ENCODE measurements around the gene ADGRG1. TPM values are rescaled to one million over a fixed set of nuclear protein-coding genes. Genes with fewer than 3 reads are reported as not detected.
A peak's percentile ranks its signal among the peaks of the same experiment; 100 is the strongest.

The ADGRG1 gene
- polyA plus RNA-seq, 4 donors, result 5.1 to 87.7 (median 80.1) TPM

DNA sequence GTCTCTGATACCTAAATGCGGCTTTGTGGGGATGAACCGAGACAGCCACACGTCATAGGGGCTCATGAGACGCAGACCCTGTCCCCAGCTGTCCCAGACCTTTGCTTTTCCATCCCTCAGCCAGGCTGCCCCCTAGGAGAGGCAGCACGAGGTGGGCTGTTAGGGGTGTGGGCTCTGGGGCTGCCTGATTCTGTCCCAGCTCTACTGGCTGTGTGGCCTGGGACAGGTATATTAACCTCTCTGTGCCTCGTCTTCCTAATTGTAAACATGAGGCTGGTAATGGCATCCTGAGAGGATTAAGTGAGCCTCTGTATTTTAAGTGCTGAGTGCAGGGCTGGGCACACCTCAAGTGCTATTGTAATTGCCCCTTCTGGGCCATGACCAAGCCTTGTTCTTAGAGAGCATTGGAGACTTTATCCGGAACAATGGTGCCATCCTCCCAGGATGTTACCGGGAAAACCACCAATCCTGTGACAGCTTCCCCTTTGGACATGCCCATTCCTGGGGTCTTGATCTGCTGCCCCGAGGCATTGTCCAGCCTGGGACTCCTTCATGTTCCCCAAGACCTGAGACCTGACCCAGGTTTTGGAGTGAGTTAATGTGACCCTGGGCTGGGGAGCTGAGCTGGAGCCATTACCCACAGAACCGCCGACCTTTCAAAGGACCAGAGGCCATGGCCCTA is 5.1 kb downstream of the ADGRG1 start:
- no peak for DNase-seq (ENCODE audit: low read depth in 4 of 4, low spot score in 3 of 4)

DNA sequence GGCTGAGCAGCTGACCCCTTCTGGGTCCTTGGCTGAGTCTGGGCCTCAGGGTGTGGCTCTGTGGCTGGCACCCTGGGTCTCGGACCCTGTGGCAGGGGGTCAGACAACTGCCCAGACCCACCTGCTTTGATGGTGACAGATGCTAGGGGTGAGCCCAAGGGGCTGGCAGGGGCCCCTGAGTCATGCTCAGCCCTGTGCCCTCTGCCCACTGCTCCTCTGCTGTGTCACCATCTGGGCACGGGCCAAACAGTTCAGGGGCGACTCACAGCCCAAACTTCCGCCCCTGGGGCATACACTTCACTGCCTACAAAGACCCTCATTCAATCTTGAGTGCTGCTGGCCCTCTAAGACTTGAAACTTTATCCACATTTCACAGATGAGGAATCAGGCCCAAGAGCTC is 5.7 kb downstream of the ADGRG1 start:
- no peak for DNase-seq (ENCODE audit: low read depth in 4 of 4, low spot score in 3 of 4)

DNA sequence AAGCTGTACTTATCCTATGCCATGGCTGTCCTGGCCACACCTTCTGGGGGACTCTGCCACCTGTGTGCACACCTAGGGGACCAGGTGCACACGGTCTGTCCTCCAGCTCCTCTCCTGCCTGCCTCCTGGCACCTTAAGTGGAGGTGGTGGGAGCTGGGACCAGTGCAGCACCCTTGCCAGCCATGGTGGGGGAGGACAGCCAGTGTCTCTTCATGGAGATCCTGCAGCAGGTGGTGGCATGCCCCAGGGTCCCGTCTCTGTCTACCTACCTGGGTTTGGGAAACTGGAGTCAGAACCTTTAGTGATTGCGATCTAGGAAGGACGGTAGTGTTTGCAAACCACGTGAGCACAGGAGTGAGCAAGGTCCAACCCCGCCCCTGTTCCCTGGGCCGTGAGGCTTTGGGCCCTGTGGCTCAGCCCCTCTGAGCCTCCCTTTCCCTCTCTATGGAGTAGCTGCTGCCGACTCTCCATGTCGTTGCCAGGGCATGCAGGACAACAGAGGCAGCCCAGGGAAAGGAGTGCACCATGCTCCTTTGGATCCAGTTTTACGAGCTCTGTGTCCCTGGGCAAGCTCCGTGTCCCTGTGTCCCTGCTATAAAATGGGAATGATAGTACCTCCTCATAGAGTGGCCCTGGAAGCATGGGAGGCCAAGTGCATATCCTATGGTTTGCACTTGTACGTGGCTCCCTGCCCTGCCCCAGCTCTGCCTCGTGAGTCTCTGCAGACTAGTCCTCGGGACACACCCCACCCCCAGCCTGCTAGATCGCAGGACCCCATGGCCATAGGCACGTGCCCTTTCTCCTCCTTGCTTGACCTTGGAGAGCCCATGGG is 7.1 kb downstream of the ADGRG1 start:
- DNase-seq (ENCODE audit: low read depth in 4 of 4, low spot score in 3 of 4), result no peak

DNA sequence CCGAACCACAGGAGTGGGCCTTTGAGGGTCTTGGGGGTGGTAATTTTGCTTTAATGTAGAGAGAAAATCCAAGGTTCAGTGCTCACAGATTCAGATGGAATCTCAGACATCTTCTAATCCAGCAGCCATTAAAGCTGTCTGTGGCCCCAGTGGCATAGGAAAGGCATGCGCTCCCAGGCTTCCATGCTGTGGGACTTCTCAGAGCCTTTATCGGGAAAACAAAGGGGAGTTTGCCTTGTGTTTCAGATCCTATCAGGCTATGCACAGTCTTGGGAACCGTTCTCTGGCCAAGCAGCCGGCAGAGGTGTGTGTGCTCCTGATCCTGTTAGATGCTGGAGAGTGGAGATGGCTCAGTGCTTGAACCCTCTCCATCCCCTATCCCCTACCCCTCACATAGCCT is 7.8 kb downstream of the ADGRG1 start:
- no peak for DNase-seq (ENCODE audit: low read depth in 4 of 4, low spot score in 3 of 4)

DNA sequence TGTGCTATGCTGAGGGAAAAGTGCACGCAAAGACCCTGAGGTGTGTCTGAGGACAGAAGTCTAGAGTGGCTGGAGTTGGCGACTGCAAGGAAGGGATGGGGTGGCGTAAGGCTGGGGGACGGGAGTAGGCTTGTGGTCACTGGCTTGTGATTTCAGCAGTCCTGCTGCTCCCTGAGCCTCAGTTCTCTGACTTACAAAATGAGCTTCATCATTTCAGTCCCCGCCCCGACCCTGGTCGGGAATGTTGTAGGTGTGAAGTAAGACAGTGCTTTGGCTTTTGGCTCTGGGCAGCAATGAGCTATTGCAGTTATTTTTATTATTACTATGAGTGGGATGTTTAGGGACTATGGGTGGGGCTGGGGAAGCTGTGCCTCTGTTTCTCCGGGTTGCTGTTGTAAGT is 8.6 kb downstream of the ADGRG1 start:
- no peak for DNase-seq (ENCODE audit: low read depth in 4 of 4, low spot score in 3 of 4)

DNA sequence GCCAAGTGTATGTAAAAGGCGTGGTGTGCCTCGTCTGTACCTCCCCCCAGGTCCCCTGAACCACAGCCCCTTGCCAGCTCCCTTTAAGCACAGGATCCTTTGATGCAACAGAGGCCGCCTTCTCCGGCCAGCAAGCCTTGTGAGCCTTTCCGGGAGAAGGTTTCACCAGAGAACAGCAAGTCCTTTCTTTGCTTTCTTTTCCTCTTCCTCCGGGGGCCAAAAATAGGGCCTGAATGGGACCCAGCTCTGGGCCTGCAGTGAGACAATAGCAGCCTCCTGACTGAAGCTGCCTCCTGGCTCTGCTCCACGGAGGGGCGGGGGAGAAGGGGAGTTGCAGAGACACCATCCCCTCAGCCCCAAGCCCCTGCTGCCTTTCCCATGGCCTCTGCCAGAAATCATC is 9.0 kb downstream of the ADGRG1 start:
- no peak for DNase-seq (ENCODE audit: low read depth in 4 of 4, low spot score in 3 of 4)

DNA sequence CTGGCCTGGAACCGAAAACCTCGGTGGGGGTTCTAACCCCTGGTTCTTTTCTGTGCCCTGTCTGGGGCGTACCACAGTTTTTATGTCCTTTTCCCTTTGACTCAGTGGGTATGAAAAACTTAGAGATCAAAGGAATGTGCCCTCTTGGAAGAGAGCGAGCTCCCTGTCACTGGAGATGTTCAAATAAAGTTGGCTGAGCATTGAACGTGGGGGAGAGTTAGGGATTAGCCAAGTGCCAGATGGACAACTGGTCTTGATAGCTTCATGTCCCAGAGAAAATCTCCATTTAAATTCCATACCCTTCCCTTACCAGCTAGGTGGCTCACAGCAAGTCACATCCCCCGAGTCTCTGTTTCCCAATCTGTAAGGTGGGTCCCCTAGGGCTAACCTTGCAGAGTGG is 9.5 kb downstream of the ADGRG1 start:
- no peak for DNase-seq (ENCODE audit: low read depth in 4 of 4, low spot score in 3 of 4)

DNA sequence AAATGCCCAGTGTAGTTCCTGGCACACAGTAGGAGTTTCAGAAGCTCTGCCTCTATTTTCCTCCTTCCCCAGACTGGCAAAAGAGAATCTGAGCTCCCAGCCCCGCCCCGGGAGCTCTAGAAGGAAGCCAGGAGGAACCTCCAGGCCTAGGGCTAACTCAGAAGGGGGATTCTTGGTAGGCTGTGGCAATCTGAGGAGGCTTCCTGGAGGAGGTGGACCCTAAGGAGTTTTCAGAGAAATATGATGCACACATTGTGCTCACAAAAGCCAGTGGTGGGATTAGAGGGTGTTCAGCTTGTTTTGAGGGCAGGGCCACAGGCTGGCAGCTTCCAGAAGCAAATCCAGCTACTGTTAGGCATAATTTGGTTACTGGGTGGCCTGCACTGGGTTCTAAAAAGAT is 10.0 kb downstream of the ADGRG1 start:
- no peak for DNase-seq (ENCODE audit: low read depth in 4 of 4, low spot score in 3 of 4)

- DNase-seq (ENCODE audit: low read depth in 4 of 4, low spot score in 3 of 4), result peak in 1 of 4 donors; percentile 68
These were observed 10.9 kb downstream of the ADGRG1 start for GRCh38 chr16:57639172-57639887.

DNA sequence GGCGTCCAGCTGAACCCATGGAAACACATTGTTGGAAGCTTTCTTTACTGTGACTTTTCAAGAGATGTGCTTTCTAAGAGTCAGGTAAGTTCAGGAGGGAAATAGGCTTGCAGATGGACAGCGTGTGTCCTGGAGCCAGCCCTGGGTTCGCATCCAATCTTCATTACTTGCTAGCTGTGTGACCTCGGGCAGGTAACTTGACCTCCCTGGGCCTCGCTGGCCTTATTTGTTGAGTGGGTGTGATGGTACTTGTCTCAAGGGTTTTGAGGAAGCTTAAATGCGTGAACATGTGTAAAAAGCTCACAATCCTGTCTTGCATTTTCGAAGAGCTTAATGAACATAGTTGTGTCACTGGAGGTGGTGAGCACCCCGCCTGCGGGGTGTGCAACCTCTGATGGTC is 11.8 kb downstream of the ADGRG1 start:
- no peak for DNase-seq (ENCODE audit: low read depth in 4 of 4, low spot score in 3 of 4)

- DNase-seq (ENCODE audit: low read depth in 4 of 4, low spot score in 3 of 4), result no peak
These were observed 12.2 kb downstream of the ADGRG1 start for GRCh38 chr16:57640612-57641011.

- no peak for DNase-seq (ENCODE audit: low read depth in 4 of 4, low spot score in 3 of 4)
These were observed 14.0 kb downstream of the ADGRG1 start for GRCh38 chr16:57642160-57643135.

DNA sequence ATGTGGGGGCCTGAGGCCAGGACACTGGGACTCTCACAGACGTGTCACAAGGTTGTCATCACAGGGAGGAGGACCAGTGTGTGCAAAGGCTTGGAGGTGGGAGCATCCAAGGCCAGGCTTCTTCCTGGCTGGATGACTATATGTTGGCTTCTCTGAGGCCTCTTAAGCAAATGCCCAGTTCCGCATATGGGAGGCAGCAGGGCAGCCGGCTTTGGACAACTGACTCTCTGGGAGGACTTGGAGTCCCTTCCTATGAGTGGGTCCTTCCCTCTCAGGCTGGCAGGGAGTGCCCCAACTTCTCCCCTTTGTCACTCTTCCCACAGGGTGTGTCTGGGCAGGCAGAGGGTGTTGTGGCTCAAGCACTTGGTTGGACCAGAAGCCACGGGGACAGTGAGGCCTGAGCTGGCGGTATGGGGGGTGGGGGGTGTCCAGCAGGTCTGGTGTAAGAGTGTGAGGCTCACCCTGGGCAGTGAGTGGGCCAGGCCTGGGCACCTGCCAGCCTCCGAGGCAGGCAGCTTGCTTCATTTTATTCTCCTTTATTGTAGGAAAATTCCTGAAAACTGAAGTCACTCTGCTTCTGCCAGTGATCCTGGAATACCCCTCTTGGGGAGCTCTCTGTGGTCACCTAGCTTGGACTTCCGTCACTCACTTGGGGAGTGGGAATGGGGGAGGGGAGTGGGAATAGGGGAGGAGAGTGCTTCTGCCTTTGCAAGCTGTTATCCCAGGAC is 14.9 kb downstream of the ADGRG1 start:
- no peak for DNase-seq (ENCODE audit: low read depth in 4 of 4, low spot score in 3 of 4)

DNA sequence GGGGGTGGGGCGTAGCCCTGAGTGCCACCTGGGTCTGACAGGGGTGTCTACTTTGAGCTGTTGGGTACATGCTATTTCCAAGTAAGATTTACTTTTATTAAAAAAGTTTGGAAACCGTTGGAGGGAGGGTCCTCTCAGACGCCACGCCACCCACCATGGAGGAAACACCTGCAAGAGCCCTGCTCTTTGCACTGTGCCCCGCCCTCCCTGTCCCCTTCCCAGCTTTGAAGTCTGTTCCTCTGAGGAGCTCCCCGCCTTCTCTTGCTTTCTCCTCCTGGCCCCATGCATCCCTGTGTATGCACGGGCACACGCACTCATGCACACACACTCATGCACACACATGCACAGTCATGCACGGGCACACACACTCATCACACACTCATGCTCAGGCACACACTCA is 15.5 kb downstream of the ADGRG1 start:
- no peak for DNase-seq (ENCODE audit: low read depth in 4 of 4, low spot score in 3 of 4)

DNA sequence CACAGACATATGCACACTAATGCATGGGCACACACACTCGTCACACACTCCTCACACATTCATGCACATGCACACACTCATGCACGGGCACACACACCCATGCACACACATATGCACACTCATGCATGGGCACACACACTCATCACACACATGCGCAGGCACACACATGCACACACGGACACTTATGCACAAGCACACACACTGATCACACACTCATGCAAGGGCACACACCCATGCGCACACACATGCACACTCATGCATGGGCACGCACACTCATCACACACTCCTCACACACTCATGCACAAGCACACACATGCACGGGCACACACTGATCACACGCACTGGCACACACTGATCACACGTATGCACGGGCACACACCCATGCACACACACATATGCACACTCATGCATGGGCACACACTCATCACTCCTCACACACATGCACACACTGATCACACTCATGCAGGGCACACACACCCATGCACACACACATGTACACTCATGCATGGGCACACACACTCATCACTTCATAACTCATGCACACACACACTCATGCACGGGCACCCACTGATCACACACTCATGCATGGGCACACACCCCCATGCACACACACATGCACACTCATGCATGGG is 16.1 kb downstream of the ADGRG1 start:
- DNase-seq (ENCODE audit: low read depth in 4 of 4, low spot score in 3 of 4), result no peak

- no peak for DNase-seq (ENCODE audit: low read depth in 4 of 4, low spot score in 3 of 4)
These were observed 16.7 kb downstream of the ADGRG1 start for GRCh38 chr16:57645169-57645568.

GRCh38 chr16:57645691-57646387 is 17.4 kb downstream of the ADGRG1 start:
- no peak for DNase-seq (ENCODE audit: low read depth in 4 of 4, low spot score in 3 of 4)

DNA sequence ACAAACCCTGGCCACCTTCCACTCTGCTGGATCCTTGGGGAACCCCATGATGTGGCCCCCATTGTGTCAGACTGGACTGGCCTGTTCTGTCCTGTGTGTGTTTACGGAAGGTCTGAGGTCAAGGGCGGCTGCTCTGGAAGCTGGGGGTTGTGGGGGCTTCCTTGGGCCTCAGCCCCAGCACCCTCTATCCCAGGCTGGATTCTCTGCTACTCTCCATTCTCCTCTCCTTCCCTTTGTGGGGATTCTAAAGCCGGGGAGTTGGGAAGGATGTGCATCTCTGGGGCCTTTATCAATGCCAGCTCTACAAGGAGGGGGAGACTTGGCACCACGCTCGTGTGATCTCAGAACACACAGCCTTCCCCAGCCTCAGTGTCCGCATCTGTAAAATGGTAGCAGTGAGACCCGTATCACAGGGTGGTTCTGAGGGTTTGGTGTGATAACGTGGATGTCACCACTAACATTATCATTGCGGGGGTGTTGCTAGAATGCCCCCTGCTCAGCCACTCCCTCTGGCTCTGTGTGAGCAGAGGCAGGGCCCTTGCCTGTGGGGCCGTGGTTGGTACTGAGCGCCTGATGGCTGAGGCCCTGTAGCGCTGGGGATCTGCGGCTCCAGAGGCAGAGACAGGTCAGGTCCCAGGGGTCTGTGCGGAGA is 18.1 kb downstream of the ADGRG1 start:
- no peak for DNase-seq (ENCODE audit: low read depth in 4 of 4, low spot score in 3 of 4)
